HL-60/S4 (cell line): Measurements from ENCODE around the gene KRT77.

Source experiments
- in situ Hi-C: fragments of 300-500 bp; cut with MboI; formaldehyde crosslinking; loops from 2 replicates; pipeline ENCODE4 v1.14.3; 2022; ENCODE audit warnings: low sequenced_read_pairs

Gene KRT77

GRCh38 chr12:52693261-52693660 lies 10.1 kb downstream of the KRT77 start:
- in situ Hi-C loops = no loop called here

GRCh38 chr12:52692254-52692653 lies 11.1 kb downstream of the KRT77 start:
- in situ Hi-C loops = no loop called here

GRCh38 chr12:52691841-52692150 lies 11.5 kb downstream of the KRT77 start:
- in situ Hi-C loops = no loop called here

- in situ Hi-C loops = no loop called here
Measured at GRCh38 chr12:52691076-52691840, 12.1 kb downstream of the KRT77 start.

- in situ Hi-C loops = no loop called here
Measured at GRCh38 chr12:52690351-52691075, 12.8 kb downstream of the KRT77 start.

GRCh38 chr12:52689936-52690335 lies 13.4 kb downstream of the KRT77 start:
- in situ Hi-C loops = no loop called here

- in situ Hi-C loops = no loop called here
Measured at GRCh38 chr12:52689239-52689638, 14.1 kb downstream of the KRT77 start.

- in situ Hi-C loops = no loop called here
Measured at GRCh38 chr12:52688481-52688880, 14.8 kb downstream of the KRT77 start.

GRCh38 chr12:52687497-52688385 lies 15.6 kb downstream of the KRT77 start:
- in situ Hi-C loops = no loop called here

GRCh38 chr12:52686756-52687487 lies 16.4 kb downstream of the KRT77 start:
- in situ Hi-C loops = no loop called here

GRCh38 chr12:52686063-52686462 lies 17.3 kb downstream of the KRT77 start:
- in situ Hi-C loops = no loop called here

GRCh38 chr12:52685406-52685890 lies 17.9 kb downstream of the KRT77 start:
- in situ Hi-C loops = no loop called here

- in situ Hi-C loops = no loop called here
Measured at GRCh38 chr12:52684431-52684830, 18.9 kb downstream of the KRT77 start.

GRCh38 chr12:52683575-52684300 lies 19.6 kb downstream of the KRT77 start:
- in situ Hi-C loops = no loop called here

GRCh38 chr12:52682938-52683574 lies 20.3 kb downstream of the KRT77 start:
- in situ Hi-C loops = no loop called here

- in situ Hi-C loops = no loop called here
Measured at GRCh38 chr12:52682381-52682660, 21.0 kb downstream of the KRT77 start.

- in situ Hi-C loops = no loop called here
Measured at GRCh38 chr12:52681526-52682380, 21.6 kb downstream of the KRT77 start.

- in situ Hi-C loops = no loop called here
Measured at GRCh38 chr12:52680363-52680762, 23.0 kb downstream of the KRT77 start, which contains the start of gene KRT1. TSS of gene KRT1 (minus strand) at chr12:52680407. CDS start at chr12:52680348, 59 bp downstream.

- in situ Hi-C loops = no loop called here
Measured at GRCh38 chr12:52679875-52680274, 23.4 kb downstream of the KRT77 start.
